H1 (cell line): Measurements from ENCODE around the gene DNER. TPM values are rescaled to one million over a fixed set of nuclear protein-coding genes. Genes with fewer than 3 reads are reported as not detected.

Experiments
- CTCF ChIA-PET: fragments of 300-600 bp; sonication (Branson Sonifier 250); formaldehyde crosslinking; loops from one replicate; lab custom pipeline; 2021; ENCODE audit not compliant: partially characterized antibody; lab: Charles Lee
- POLR2A ChIA-PET: fragments of 300-600 bp; sonication (Branson Sonifier 250); formaldehyde crosslinking; loops from one replicate; lab custom pipeline; 2021; ENCODE audit warnings: inconsistent platforms; ENCODE audit not compliant: partially characterized antibody; lab: Charles Lee
- DNase-seq, 2 experiments: peaks; one replicate each; pipeline versions ENCODE4 v3.0.0 to v3.0.0-alpha.2; 2010 to 2022; ENCODE audit warnings: low spot score in 2 of 2, low read depth in 1 of 2, mixed read lengths in 1 of 2
- FAIRE-seq: peaks from 2 replicates; lab custom pipeline; 2011; peaks lifted over from hg19 to GRCh38; lab: Jason Lieb, UNC
- H2AFZ ChIP-seq: 2 replicates; pipeline ENCODE4 v1.8.1; 2012; ENCODE audit warnings: low read length, inconsistent platforms
- H2AK5ac ChIP-seq: 2 replicates; pipeline ENCODE4 v1.6.1; 2013; ENCODE audit warnings: low read depth, low read length
- H2BK120ac ChIP-seq: replicated peaks from 2 replicates; pipeline ENCODE3; 2013; ENCODE audit warnings: low read depth, low read length, inconsistent platforms
- H2BK12ac ChIP-seq: 2 replicates; pipeline ENCODE4 v1.6.1; 2013; ENCODE audit warnings: low read depth, low read length
- H2BK15ac ChIP-seq: 2 replicates; pipeline ENCODE4 v1.6.1; 2013; ENCODE audit warnings: low read length
- H2BK20ac ChIP-seq: 2 replicates; pipeline ENCODE4 v1.6.1; 2013; ENCODE audit warnings: low read length
- H2BK5ac ChIP-seq: 2 replicates; pipeline ENCODE4 v1.6.1; 2013; ENCODE audit warnings: low read depth, low read length
- H3K14ac ChIP-seq: 2 replicates; pipeline ENCODE4 v1.6.1; 2013; ENCODE audit warnings: inconsistent platforms; ENCODE audit not compliant: insufficient read length
- H3K18ac ChIP-seq: 2 replicates; pipeline ENCODE4 v1.6.1; 2013; ENCODE audit warnings: low read length; ENCODE audit errors: extremely low read depth
- H3K23ac ChIP-seq: 2 replicates; pipeline ENCODE4 v1.6.1; 2013; ENCODE audit warnings: inconsistent platforms; ENCODE audit not compliant: insufficient read length
- H3K23me2 ChIP-seq: 2 replicates; pipeline ENCODE4 v1.6.1; 2013; ENCODE audit warnings: low read depth, low read length
- H3K27ac ChIP-seq: 2 replicates; pipeline ENCODE4 v1.6.1; 2011; ENCODE audit warnings: low read depth, low read length, inconsistent platforms
- H3K27me3 ChIP-seq, 4 experiments: replicated peaks in 1 of 4; 1 replicate in 1 of 4; 2 replicates in 3 of 4; pipeline versions ENCODE4 v1.6.1 to v1.8.1; 2011 to 2013; ENCODE audit warnings: low read length in 3 of 4, mild to moderate bottlenecking in 3 of 4, inconsistent platforms in 2 of 4, mixed read lengths in 2 of 4, moderate library complexity in 1 of 4; ENCODE audit not compliant: control insufficient read depth in 3 of 4, insufficient read depth in 3 of 4; ENCODE audit errors: extremely low read depth in 1 of 4
- H3K36me3 ChIP-seq, 4 experiments: 2 replicates each; pipeline versions ENCODE4 v1.6.1 to v1.8.1; 2011 to 2013; ENCODE audit warnings: mild to moderate bottlenecking in 4 of 4, low read length in 3 of 4, moderate library complexity in 2 of 4, control low read depth in 1 of 4, inconsistent platforms in 1 of 4; ENCODE audit not compliant: insufficient read depth in 4 of 4, control insufficient read depth in 2 of 4
- H3K4ac ChIP-seq: replicated peaks from 2 replicates; pipeline ENCODE3; 2013; ENCODE audit warnings: low read length, low read depth, mixed read lengths, inconsistent platforms; ENCODE audit not compliant: insufficient read length
- H3K4me1 ChIP-seq, 4 experiments: replicated peaks in 1 of 4; 1 replicate in 1 of 4; 2 replicates in 3 of 4; pipeline versions ENCODE4 v1.6.1 to v1.8.1; 2011 to 2013; ENCODE audit warnings: low read length in 3 of 4, inconsistent platforms in 2 of 4, mixed read lengths in 1 of 4; ENCODE audit not compliant: insufficient read depth in 4 of 4, control insufficient read depth in 3 of 4
- H3K4me2 ChIP-seq, 2 experiments: 2 replicates each; pipeline versions ENCODE4 v1.6.1 to v1.8.1; 2011 to 2013; ENCODE audit warnings: low read depth in 2 of 2, low read length in 2 of 2, control low read depth in 1 of 2, inconsistent platforms in 1 of 2, mild to moderate bottlenecking in 1 of 2; ENCODE audit not compliant: insufficient read depth in 1 of 2
- H3K4me3 ChIP-seq, 4 experiments: fragments of 200-600, 300-600 bp in 1 of 4; sonication (generic), shearing (Covaris generic), sonication (Bioruptor Twin) in 1 of 4; 2 replicates each; pipeline versions ENCODE4 v1.5.1 to v1.8.1; 2011 to 2016; ENCODE audit warnings: low read length in 4 of 4, low read depth in 3 of 4, control low read depth in 2 of 4, inconsistent platforms in 2 of 4, mild to moderate bottlenecking in 2 of 4, mixed read lengths in 1 of 4, moderate library complexity in 1 of 4; ENCODE audit not compliant: insufficient read depth in 2 of 4; ENCODE audit errors: extremely low read depth in 1 of 4
- H3K56ac ChIP-seq: replicated peaks from 2 replicates; pipeline ENCODE3; 2013; ENCODE audit warnings: low read depth, mild to moderate bottlenecking, mixed read lengths, low read length, inconsistent platforms; ENCODE audit not compliant: insufficient read length
- H3K79me1 ChIP-seq: 2 replicates; pipeline ENCODE4 v1.6.1; 2013; ENCODE audit warnings: low read depth, low read length, control low read depth
- H3K79me2 ChIP-seq, 2 experiments: 2 replicates each; pipeline versions ENCODE4 v1.6.1 to v1.8.1; 2012 to 2013; ENCODE audit warnings: low read length in 2 of 2, mild to moderate bottlenecking in 2 of 2, inconsistent platforms in 1 of 2; ENCODE audit not compliant: insufficient read depth in 2 of 2, control insufficient read depth in 1 of 2
- H3K9ac ChIP-seq, 4 experiments: replicated peaks in 1 of 4; 1 replicate in 1 of 4; 2 replicates in 3 of 4; pipeline versions ENCODE4 v1.6.1 to v1.8.1; 2011 to 2013; ENCODE audit warnings: low read depth in 3 of 4, low read length in 3 of 4, control low read depth in 2 of 4, mild to moderate bottlenecking in 2 of 4, moderate library complexity in 2 of 4, inconsistent platforms in 1 of 4; ENCODE audit errors: extremely low read depth in 1 of 4
- H3K9me3 ChIP-seq, 2 experiments: 2 replicates each; pipeline versions ENCODE4 v1.6.1 to v1.8.1; 2012 to 2013; ENCODE audit warnings: mild to moderate bottlenecking in 2 of 2, moderate library complexity in 2 of 2, control low read depth in 1 of 2, inconsistent platforms in 1 of 2, low read depth in 1 of 2, low read length in 1 of 2, mixed read lengths in 1 of 2; ENCODE audit not compliant: insufficient read depth in 2 of 2
- H4K20me1 ChIP-seq, 2 experiments: replicated peaks in 1 of 2; 2 replicates each; pipeline versions ENCODE3 to v1.8.1; 2011 to 2013; ENCODE audit warnings: inconsistent platforms in 2 of 2, low read length in 2 of 2, mild to moderate bottlenecking in 1 of 2; ENCODE audit not compliant: insufficient read depth in 2 of 2, control insufficient read depth in 1 of 2
- H4K5ac ChIP-seq: 2 replicates; pipeline ENCODE4 v1.6.1; 2013; ENCODE audit warnings: low read length, low read depth, mixed read lengths, inconsistent platforms; ENCODE audit not compliant: insufficient read length
- H4K8ac ChIP-seq: 2 replicates; pipeline ENCODE4 v1.8.0; 2013; ENCODE audit warnings: mild to moderate bottlenecking, moderate library complexity, low read length, inconsistent platforms; ENCODE audit not compliant: insufficient read depth; ENCODE audit errors: extremely low read depth
- H4K91ac ChIP-seq: replicated peaks from 2 replicates; pipeline ENCODE3; 2013; ENCODE audit warnings: low read length, mixed read lengths, inconsistent platforms; ENCODE audit not compliant: insufficient read length
- CHD1 ChIP-seq: IDR thresholded peaks from 2 replicates; pipeline ENCODE4 v1.6.1; 2012; ENCODE audit warnings: low read depth, low read length, improper control_type of control experiment
- CTBP2 ChIP-seq: IDR thresholded peaks from 2 replicates; pipeline ENCODE4 v1.7.0; 2011; ENCODE audit warnings: borderline replicate concordance, mild to moderate bottlenecking, moderate library complexity, mixed read lengths, low read length; ENCODE audit not compliant: insufficient read depth, insufficient read length
- CTCF ChIP-seq, 3 experiments: IDR thresholded peaks; 1 replicate in 2 of 3; 2 replicates in 1 of 3; pipeline versions ENCODE4 v1.5.1 to v1.6.1; 2011; ENCODE audit warnings: low read length in 3 of 3, mild to moderate bottlenecking in 3 of 3, inconsistent platforms in 2 of 3, low read depth in 1 of 3, moderate library complexity in 1 of 3; ENCODE audit not compliant: insufficient read depth in 1 of 3; ENCODE audit errors: control extremely low read depth in 1 of 3
- KDM4A ChIP-seq: IDR thresholded peaks from one replicate; pipeline ENCODE4 v1.7.1; 2012; ENCODE audit warnings: low read depth, mild to moderate bottlenecking, moderate library complexity, low read length, inconsistent platforms; ENCODE audit not compliant: severe bottlenecking
- RAD21 ChIP-seq, 2 experiments: IDR thresholded peaks in 1 of 2; conservative IDR thresholded peaks in 1 of 2; 2 replicates each; pipeline ENCODE4 v1.6.1; 2011; ENCODE audit warnings: low read depth in 2 of 2, low read length in 2 of 2, improper control_type of control experiment in 1 of 2, inconsistent platforms in 1 of 2, mild to moderate bottlenecking in 1 of 2, moderate library complexity in 1 of 2
- SRF ChIP-seq: IDR thresholded peaks from 2 replicates; pipeline ENCODE4 v1.6.1; 2011; ENCODE audit warnings: mild to moderate bottlenecking, low read depth, low read length, moderate library complexity
- TCF12 ChIP-seq: IDR thresholded peaks from 2 replicates; pipeline ENCODE4 v1.6.1; 2011; ENCODE audit warnings: low read depth, mild to moderate bottlenecking, low read length
- WGBS, 2 experiments: shearing (Covaris generic) in 1 of 2; methylation state at CpG; one replicate each; pipeline versions ENCODE4 v1.1.6 to v1.1.7; 2013 to 2015; ENCODE audit warnings: low lambda C conversion rate in 2 of 2, mixed read lengths in 2 of 2, inconsistent platforms in 1 of 2, low coverage in 1 of 2, missing lambda C conversion rate in 1 of 2; ENCODE audit not compliant: insufficient replicate concordance in 2 of 2, insufficient coverage in 1 of 2, insufficient read length in 1 of 2; ENCODE audit errors: extremely low coverage in 1 of 2, missing lambda C conversion rate in 1 of 2; 5-methylcytosine and 5-hydroxymethylcytosine counted together
- polyA plus RNA-seq, 7 experiments: library from polyadenylated mRNA; depleted of rRNA in 3 of 7; stranded (reverse) in 5 of 7; unstranded in 2 of 7; fragments of >200 nt in 5 of 7; fragments of 200-250 nt in 2 of 7; gene quantifications; 1 replicate in 5 of 7; 2 replicates in 1 of 7; 4 replicates in 1 of 7; pipeline versions ENCODE4 v1.2.1 to v1.2.3, GENCODE V29; 2011 to 2013; ENCODE audit warnings: missing spikeins in 2 of 7, mixed read lengths in 2 of 7
- total RNA-seq: library from RNA; stranded (reverse); fragmentation: NEBNext Ultra II Directional; extraction: Animal tissue kit (Norgen Biotek cat#: 25700); gene quantifications from 2 replicates; pipeline ENCODE4 v1.2.1, GENCODE V29; 2021

DNER gene
- total and polyA plus RNA-seq, 2 of the 8 experiments (the other 6 are each of a cell fraction or from before 2014, with no cell fraction given), result 6.8 to 16.3 TPM

DNA sequence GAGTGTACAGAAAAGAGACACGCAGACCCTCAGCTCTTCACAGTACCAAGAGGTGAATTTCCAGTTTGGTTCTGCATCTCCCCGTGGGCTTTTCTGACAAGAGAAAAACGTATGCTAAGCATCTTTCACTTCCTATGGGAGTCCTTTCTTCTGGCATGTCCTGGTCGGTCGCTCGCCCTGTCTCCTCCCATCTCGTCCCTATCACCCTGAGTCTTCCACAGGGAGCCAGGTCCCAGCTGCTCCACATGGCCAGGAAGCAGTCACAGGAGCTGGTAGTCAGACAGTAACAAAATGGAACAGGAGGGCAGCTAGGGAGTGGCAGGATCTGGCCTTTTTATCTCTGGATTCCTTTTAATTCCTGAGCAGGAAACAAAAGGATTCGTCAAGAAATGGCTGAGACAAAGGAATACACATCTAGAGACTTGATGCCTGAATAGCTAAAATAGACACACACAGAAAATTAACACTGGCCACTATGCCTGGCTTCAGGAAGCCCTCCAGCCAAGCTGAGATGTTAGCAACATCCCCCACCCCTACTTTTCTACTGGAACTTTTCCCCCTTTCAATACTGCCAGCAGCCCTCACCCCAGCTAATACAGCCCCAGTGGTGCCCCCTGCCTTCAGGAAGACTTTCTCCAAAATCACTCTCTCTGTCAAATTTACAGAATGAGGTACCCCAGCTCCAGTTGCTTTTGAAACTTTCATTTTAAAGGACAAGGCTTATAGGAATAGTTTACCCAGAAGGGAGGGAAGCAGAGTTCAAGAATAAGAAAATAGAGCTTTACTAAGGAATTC, 136.1 kb downstream of the DNER start:
- Histone ChIP-seq H3K27me3 (no peaks in the 10 kb centered on the region), H3K4me2 (no peak overlapping the region), H3K9ac (no peak overlapping the region), H2AK5ac (no peak overlapping the region), H2BK15ac (no peak overlapping the region), H4K20me1 (no peaks in the 10 kb centered on the region), H3K4me3 (no peak overlapping the region), H3K79me1 (no peaks in the 10 kb centered on the region), H3K14ac (no peak overlapping the region), H3K4me1 (peaks cover 0 to 5% (median 4%) of the 10 kb centered on the region in 4 experiments; a peak in 3 of 7 replicates), H3K23me2 (no peaks in the 10 kb centered on the region), H3K4ac (no peak overlapping the region), H3K79me2 (no peaks in the 10 kb centered on the region), H3K18ac (no peak overlapping the region), H3K27ac (no peak overlapping the region), H2BK20ac (no peak overlapping the region), H3K23ac (no peak overlapping the region), H3K56ac (no peak overlapping the region), H2BK5ac (no peak overlapping the region), H2AFZ (peak overlapping the region; percentile 87; the same call in 1 of the 2 replicates), H4K5ac (no peak overlapping the region), H4K91ac (no peak overlapping the region), H2BK12ac (no peak overlapping the region), H3K9me3 (no peaks in the 10 kb centered on the region), H3K36me3 (no peaks in the 10 kb centered on the region), H2BK120ac (no peak overlapping the region), H4K8ac (no peak overlapping the region)
- ChIA-PET POLR2A (no interaction called here), CTCF (interaction anchor here (0.6 to 4.9 kb wide), 20 partner anchors 8 to 1786 kb away, joined by 3 to 33 read pairs (median 4); no protein-coding TSS in a partner anchor)
- DNase-seq, result no peak
- 79% methylated on average over 8 of the region's 8 CpGs; no CpG with 5 or more reads in 1 of the 2 experiments for WGBS, 2 experiments
- no peak for FAIRE-seq
- TF ChIP-seq CTCF (IDR thresholded peaks at IDR 0.05; ENCODE audit: control extremely low read depth in 1 of 3, insufficient read depth in 1 of 3, low read depth in 1 of 3, low read length in 3 of 3), result peak in 2 of 3 experiments; percentile 48 to 60; a peak in 3 of 4 replicates
- TF ChIP-seq KDM4A, result no peak
- TF ChIP-seq SRF, result no peak
- TF ChIP-seq TCF12, result no peak
- TF ChIP-seq RAD21 (IDR thresholded peaks at IDR 0.05 in 1 of 2, conservative IDR thresholded peaks at IDR 0.05 in 1 of 2; ENCODE audit: low read depth in 2 of 2, low read length in 2 of 2), result peak; percentile 53 to 66
- no peak for TF ChIP-seq CHD1
- no peak for TF ChIP-seq CTBP2
